HepG2 (cell line): ENCODE measurements around the gene PKLR. TPM values are rescaled to one million over a fixed set of nuclear protein-coding genes. Genes with fewer than 3 reads are reported as not detected.

Source experiments
- ESRRA ChIP-seq: sonication (generic); formaldehyde crosslinking; IDR thresholded peaks from 2 replicates; pipeline ENCODE4 v1.5.1; 2020; ENCODE audit warnings: mild to moderate bottlenecking, low read depth, missing genetic modification reagents
- KLF9 ChIP-seq: IDR thresholded peaks from 2 replicates; pipeline ENCODE4 v1.6.1; 2016; ENCODE audit warnings: low read depth
- MXI1 ChIP-seq: IDR thresholded peaks from 3 replicates; pipeline ENCODE4 v1.6.1; 2012; ENCODE audit warnings: low read depth, low read length, inconsistent platforms, borderline replicate concordance
- PAWR ChIP-seq: sonication (generic); formaldehyde crosslinking; IDR thresholded peaks from 2 replicates; pipeline ENCODE4 v1.4.0; 2020; ENCODE audit warnings: missing genetic modification reagents, mild to moderate bottlenecking, borderline replicate concordance
- PCBP1 ChIP-seq: fragments of 200-400 bp; formaldehyde crosslinking; IDR thresholded peaks from 2 replicates; pipeline ENCODE4 v1.6.1; 2017; ENCODE audit warnings: mild to moderate bottlenecking, low read depth, low read length, borderline replicate concordance
- PITX1 ChIP-seq: sonication (generic); formaldehyde crosslinking; IDR thresholded peaks from 2 replicates; pipeline ENCODE4 v1.5.1; 2020; ENCODE audit warnings: mild to moderate bottlenecking, missing genetic modification reagents
- RXRA ChIP-seq: sonication (generic); formaldehyde crosslinking; IDR thresholded peaks from 2 replicates; pipeline ENCODE4 v1.5.1; 2020; ENCODE audit warnings: missing genetic modification reagents
- SMAD3 ChIP-seq: sonication (generic); formaldehyde crosslinking; IDR thresholded peaks from 2 replicates; pipeline ENCODE4 v1.4.0; 2020; ENCODE audit warnings: missing genetic modification reagents
- SP2 ChIP-seq: sonication (generic); formaldehyde crosslinking; IDR thresholded peaks from 2 replicates; pipeline ENCODE4 v1.5.1; 2020; ENCODE audit warnings: mild to moderate bottlenecking, missing genetic modification reagents
- STAT5B ChIP-seq: sonication (generic); formaldehyde crosslinking; IDR thresholded peaks from 2 replicates; pipeline ENCODE4 v1.4.0; 2020; ENCODE audit warnings: missing genetic modification reagents
- TEAD3 ChIP-seq: optimal IDR thresholded peaks from 2 replicates; pipeline ENCODE3; 2016; ENCODE audit warnings: borderline replicate concordance
- ZNF24 ChIP-seq: fragments of 450-650 bp; IDR thresholded peaks from 2 replicates; pipeline ENCODE4 v1.6.1; 2017; ENCODE audit warnings: antibody characterized with exemption, mild to moderate bottlenecking
- ZNF317 ChIP-seq: sonication (generic); formaldehyde crosslinking; IDR thresholded peaks from 2 replicates; pipeline ENCODE4 v1.5.0; 2020; ENCODE audit warnings: mild to moderate bottlenecking, missing genetic modification reagents
- ZNF781 ChIP-seq: sonication (generic); formaldehyde crosslinking; IDR thresholded peaks from 2 replicates; pipeline ENCODE4 v1.5.1; 2020; ENCODE audit warnings: borderline replicate concordance, mild to moderate bottlenecking, missing genetic modification reagents; ENCODE audit errors: not compliant biosample characterization
- ZNF800 ChIP-seq: sonication (generic); formaldehyde crosslinking; IDR thresholded peaks from 2 replicates; pipeline ENCODE4 v1.4.0; 2020; ENCODE audit warnings: missing genetic modification reagents
- polyA plus RNA-seq, 8 experiments: library from polyadenylated mRNA; depleted of rRNA in 3 of 8; stranded (reverse) in 7 of 8; unstranded in 1 of 8; fragments of >200 nt; fragmentation: Illumina TruSeq in 4 of 8; extraction: Trizol in 4 of 8; gene quantifications; 2 replicates each; pipeline versions ENCODE4 v1.2.1 to v1.2.3, GENCODE V29; 2011 to 2016; ENCODE audit warnings: low read depth in 4 of 8, missing spikeins in 1 of 8, mixed read lengths in 1 of 8; ENCODE audit not compliant: insufficient read depth in 1 of 8
- total RNA-seq, 5 experiments: library from RNA; depleted of rRNA; stranded (reverse); fragments of >200 nt; fragmentation: Illumina TruSeq; extraction: Trizol; gene quantifications; 2 replicates each; pipeline ENCODE4 v1.2.3, GENCODE V29; 2016; ENCODE audit warnings: low read depth in 1 of 5
- TF ChIP-seq, protein P1 (sequence below): sonication (generic); formaldehyde crosslinking; IDR thresholded peaks from 2 replicates; pipeline ENCODE4 v1.4.0; 2020; ENCODE audit warnings: missing genetic modification reagents, mild to moderate bottlenecking, borderline replicate concordance

Gene PKLR
- total and polyA plus RNA-seq, 2 of the 13 experiments (the other 11 are each of a cell fraction or from before 2014, with no cell fraction given) = 10.3 to 29.3 TPM

- TF ChIP-seq, protein P1, sequence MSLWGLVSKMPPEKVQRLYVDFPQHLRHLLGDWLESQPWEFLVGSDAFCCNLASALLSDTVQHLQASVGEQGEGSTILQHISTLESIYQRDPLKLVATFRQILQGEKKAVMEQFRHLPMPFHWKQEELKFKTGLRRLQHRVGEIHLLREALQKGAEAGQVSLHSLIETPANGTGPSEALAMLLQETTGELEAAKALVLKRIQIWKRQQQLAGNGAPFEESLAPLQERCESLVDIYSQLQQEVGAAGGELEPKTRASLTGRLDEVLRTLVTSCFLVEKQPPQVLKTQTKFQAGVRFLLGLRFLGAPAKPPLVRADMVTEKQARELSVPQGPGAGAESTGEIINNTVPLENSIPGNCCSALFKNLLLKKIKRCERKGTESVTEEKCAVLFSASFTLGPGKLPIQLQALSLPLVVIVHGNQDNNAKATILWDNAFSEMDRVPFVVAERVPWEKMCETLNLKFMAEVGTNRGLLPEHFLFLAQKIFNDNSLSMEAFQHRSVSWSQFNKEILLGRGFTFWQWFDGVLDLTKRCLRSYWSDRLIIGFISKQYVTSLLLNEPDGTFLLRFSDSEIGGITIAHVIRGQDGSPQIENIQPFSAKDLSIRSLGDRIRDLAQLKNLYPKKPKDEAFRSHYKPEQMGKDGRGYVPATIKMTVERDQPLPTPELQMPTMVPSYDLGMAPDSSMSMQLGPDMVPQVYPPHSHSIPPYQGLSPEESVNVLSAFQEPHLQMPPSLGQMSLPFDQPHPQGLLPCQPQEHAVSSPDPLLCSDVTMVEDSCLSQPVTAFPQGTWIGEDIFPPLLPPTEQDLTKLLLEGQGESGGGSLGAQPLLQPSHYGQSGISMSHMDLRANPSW (CRISPR knock-in tag) = no peak
- TF ChIP-seq PITX1 (CRISPR knock-in tag) (peak; percentile 41; the same call in 1 of the 2 replicates), PAWR (CRISPR knock-in tag) (no peak; the same call in 1 of the 2 replicates), SP2 (peak; percentile 77), ZNF24 (no peak), RXRA (CRISPR knock-in tag) (0 out of 2 replicates have a peak, but pooled peaks have one; percentile 31), SMAD3 (CRISPR knock-in tag) (peak; percentile 37), ZNF317 (CRISPR knock-in tag) (0 out of 2 replicates have a peak, but pooled peaks have one; percentile 26), STAT5B (CRISPR knock-in tag) (no peak), PCBP1 (no peak), ESRRA (peak; percentile 29; the same call in 1 of the 2 replicates), MXI1 (peak; percentile 75; the same call in 1 of the 3 replicates), ZNF781 (CRISPR knock-in tag) (peak; percentile 61), KLF9 (no peak), TEAD3 (no peak), ZNF800 (CRISPR knock-in tag) (0 out of 2 replicates have a peak, but pooled peaks have one; percentile 72)
Observed at GRCh38 chr1:155308493-155309422, 7.5 kb upstream of the PKLR start, which contains the start of gene FDPS (continued).
